SK-N-SH (cell line): Measurements from ENCODE around the gene HTRA3. TPM values are rescaled to one million over a fixed set of nuclear protein-coding genes. Genes with fewer than 3 reads are reported as not detected.
A peak's percentile ranks its signal among the peaks of the same experiment; 100 is the strongest.

ENCODE experiments used
- CTCF ChIA-PET: fragments of 300-600, 350-600 bp; formaldehyde crosslinking; extraction: SDS; loops from one replicate; lab custom pipeline; 2021; lab: Yijun Ruan, JAX
- POLR2A ChIA-PET: fragments of 350-600 bp; sonication (Branson Sonifier 250); formaldehyde crosslinking; extraction: SDS; loops from one replicate; lab custom pipeline; 2020; ENCODE audit warnings: antibody characterized with exemption, inconsistent platforms; lab: Yijun Ruan, JAX
- DNase-seq: peaks from one replicate; pipeline ENCODE4 v3.0.0; 2012
- H2AFZ ChIP-seq: fragments of 200-600 bp; sonication (generic); 2 replicates; pipeline ENCODE4 v1.8.1; 2016; ENCODE audit warnings: antibody characterized with exemption, mild to moderate bottlenecking, low read depth
- H3F3A ChIP-seq: fragments of 200-600 bp; sonication (generic); replicated peaks from 2 replicates; pipeline ENCODE3; 2016; ENCODE audit warnings: antibody characterized with exemption, mild to moderate bottlenecking; ENCODE audit not compliant: insufficient read depth
- H3K27ac ChIP-seq, 2 experiments: fragments of 200-500 bp in 1 of 2; fragments of 200-600 bp in 1 of 2; sonication (Bioruptor generic) in 1 of 2; sonication (generic), shearing (Covaris generic) in 1 of 2; 2 replicates each; pipeline versions ENCODE4 v1.5.1 to v1.6.1; 2014 to 2016; ENCODE audit warnings: low read depth in 2 of 2, inconsistent platforms in 1 of 2, low read length in 1 of 2, mild to moderate bottlenecking in 1 of 2, mixed read lengths in 1 of 2
- H3K27me3 ChIP-seq: fragments of 200-600 bp; sonication (generic), shearing (Covaris generic); 2 replicates; pipeline ENCODE4 v1.6.1; 2016; ENCODE audit warnings: mixed run types; ENCODE audit not compliant: insufficient read depth
- H3K36me3 ChIP-seq, 2 experiments: fragments of 200-500 bp in 1 of 2; fragments of 200-600 bp in 1 of 2; sonication (Bioruptor generic) in 1 of 2; sonication (generic) in 1 of 2; replicated peaks in 1 of 2; 2 replicates each; pipeline versions ENCODE3 to v1.5.1; 2014 to 2016; ENCODE audit warnings: low read length in 1 of 2, mild to moderate bottlenecking in 1 of 2; ENCODE audit not compliant: insufficient read depth in 2 of 2, control insufficient read depth in 1 of 2
- H3K4me1 ChIP-seq, 2 experiments: fragments of 200-500 bp in 1 of 2; fragments of 200-600 bp in 1 of 2; sonication (Bioruptor generic) in 1 of 2; sonication (generic), shearing (Covaris generic) in 1 of 2; 2 replicates each; pipeline versions ENCODE4 v1.5.1 to v1.6.1; 2014 to 2016; ENCODE audit warnings: low read depth in 1 of 2, low read length in 1 of 2, mixed run types in 1 of 2; ENCODE audit not compliant: insufficient read depth in 2 of 2, control insufficient read depth in 1 of 2
- H3K4me2 ChIP-seq: fragments of 200-600 bp; sonication (generic), shearing (Covaris generic); 2 replicates; pipeline ENCODE4 v1.6.1; 2017; ENCODE audit warnings: mixed run types
- H3K4me3 ChIP-seq, 2 experiments: fragments of 200-500 bp in 1 of 2; fragments of 200-600 bp in 1 of 2; sonication (Bioruptor generic) in 1 of 2; sonication (generic), shearing (Covaris generic) in 1 of 2; 2 replicates each; pipeline versions ENCODE4 v1.5.1 to v1.8.1; 2014 to 2016; ENCODE audit warnings: low read depth in 2 of 2, inconsistent platforms in 1 of 2, low read length in 1 of 2, mild to moderate bottlenecking in 1 of 2, mixed read lengths in 1 of 2, moderate library complexity in 1 of 2
- H3K79me2 ChIP-seq: fragments of 200-600 bp; sonication (generic); 2 replicates; pipeline ENCODE4 v1.8.1; 2017; ENCODE audit warnings: mild to moderate bottlenecking; ENCODE audit not compliant: insufficient read depth
- H3K9ac ChIP-seq: fragments of 200-600 bp; sonication (generic); 2 replicates; pipeline ENCODE4 v1.6.1; 2017; ENCODE audit warnings: mixed run types
- H3K9me2 ChIP-seq: fragments of 200-600 bp; sonication (generic); 2 replicates; pipeline ENCODE4 v1.6.1; 2017; ENCODE audit warnings: mixed run types
- H3K9me3 ChIP-seq: fragments of 200-600 bp; sonication (generic); 2 replicates; pipeline ENCODE4 v1.6.1; 2017; ENCODE audit warnings: mixed run types, mild to moderate bottlenecking, moderate library complexity
- H4K20me1 ChIP-seq: fragments of 200-600 bp; sonication (generic); 2 replicates; pipeline ENCODE4 v1.6.1; 2017; ENCODE audit warnings: mild to moderate bottlenecking, mixed run types; ENCODE audit not compliant: insufficient read depth
- CTCF ChIP-seq: fragments of 200-600 bp; sonication (generic); IDR thresholded peaks from 2 replicates; pipeline ENCODE4 v1.6.1; 2017; ENCODE audit warnings: antibody characterized with exemption, mild to moderate bottlenecking, moderate library complexity
- ELF1 ChIP-seq: IDR thresholded peaks from 2 replicates; pipeline ENCODE4 v1.4.0; 2012
- EP300 ChIP-seq, 2 experiments: IDR thresholded peaks; 2 replicates each; pipeline versions ENCODE4 v1.4.0 to v1.6.1; 2012; ENCODE audit warnings: borderline replicate concordance in 1 of 2, low read depth in 1 of 2, low read length in 1 of 2
- FOSL2 ChIP-seq: IDR thresholded peaks from 2 replicates; pipeline ENCODE4 v1.4.0; 2012; ENCODE audit warnings: low read depth, mild to moderate bottlenecking, moderate library complexity, borderline replicate concordance
- FOXJ3 ChIP-seq: sonication (generic); formaldehyde crosslinking; IDR thresholded peaks from 2 replicates; pipeline ENCODE4 v1.5.1; 2020; ENCODE audit warnings: mild to moderate bottlenecking, missing genetic modification reagents
- FOXM1 ChIP-seq: IDR thresholded peaks from 2 replicates; pipeline ENCODE4 v1.4.0; 2012; ENCODE audit warnings: low read depth, mild to moderate bottlenecking
- MEF2A ChIP-seq: IDR thresholded peaks from 2 replicates; pipeline ENCODE4 v1.4.0; 2012; ENCODE audit warnings: low read depth, borderline replicate concordance
- NFIC ChIP-seq: IDR thresholded peaks from 2 replicates; pipeline ENCODE4 v1.4.0; 2012; ENCODE audit warnings: borderline replicate concordance
- POLR2AphosphoS5 ChIP-seq: IDR thresholded peaks from 2 replicates; pipeline ENCODE4 v1.6.1; 2012; ENCODE audit warnings: low read depth, low read length
- RAD21 ChIP-seq: IDR thresholded peaks from 2 replicates; pipeline ENCODE4 v1.6.1; 2012; ENCODE audit warnings: mild to moderate bottlenecking, low read length
- RFX5 ChIP-seq: IDR thresholded peaks from 2 replicates; pipeline ENCODE4 v1.6.1; 2012; ENCODE audit warnings: mild to moderate bottlenecking, improper control_type of control experiment, low read length
- SIN3A ChIP-seq: IDR thresholded peaks from 2 replicates; pipeline ENCODE4 v1.6.1; 2012; ENCODE audit warnings: low read depth, mild to moderate bottlenecking, low read length, moderate library complexity, borderline replicate concordance
- SMC3 ChIP-seq: IDR thresholded peaks from 2 replicates; pipeline ENCODE4 v1.6.1; 2012; ENCODE audit warnings: low read depth, low read length, improper control_type of control experiment
- TCF12 ChIP-seq: IDR thresholded peaks from 2 replicates; pipeline ENCODE4 v1.4.0; 2012
- TEAD4 ChIP-seq: IDR thresholded peaks from 2 replicates; pipeline ENCODE4 v1.4.0; 2012; ENCODE audit warnings: mild to moderate bottlenecking, borderline replicate concordance; ENCODE audit not compliant: insufficient read depth
- USF1 ChIP-seq: IDR thresholded peaks from 2 replicates; pipeline ENCODE4 v1.4.0; 2012; ENCODE audit warnings: low read depth, borderline replicate concordance
- USF2 ChIP-seq: fragments of 150-350 bp; IDR thresholded peaks from 2 replicates; pipeline ENCODE4 v1.6.1; 2017; ENCODE audit warnings: antibody characterized with exemption, low read length, low read depth, borderline replicate concordance
- ZBTB33 ChIP-seq: IDR thresholded peaks from 2 replicates; pipeline ENCODE4 v1.4.0; 2012; ENCODE audit warnings: low read depth, borderline replicate concordance
- WGBS: methylation state at CpG from one replicate; pipeline ENCODE4 v1.1.6; 2017; ENCODE audit warnings: low lambda C conversion rate; 5-methylcytosine and 5-hydroxymethylcytosine counted together
- polyA plus RNA-seq, 3 experiments: library from polyadenylated mRNA; depleted of rRNA; stranded (reverse); fragments of >200 nt; gene quantifications; 2 replicates each; pipeline ENCODE4 v1.2.3, GENCODE V29; 2012

HTRA3 gene
- polyA plus RNA-seq, 1 of the 3 experiments (the other 2 are of a cell fraction): 0.05 TPM

- TF ChIP-seq EP300 (IDR thresholded peaks at IDR 0.05; ENCODE audit: borderline replicate concordance in 1 of 2, low read depth in 1 of 2, low read length in 1 of 2) (peak in 1 of 2 experiments; percentile 71; a peak in 1 of 4 replicates), FOXM1 (no peak; the same call in 1 of the 2 replicates), TEAD4 (peak; percentile 67; the same call in 1 of the 2 replicates), MEF2A (peak; percentile 23; the same call in 1 of the 2 replicates), SMC3 (no peak), USF1 (no peak), CTCF (no peak), NFIC (peak; percentile 53), SIN3A (no peak), RFX5 (no peak), FOSL2 (peak; percentile 44; the same call in 1 of the 2 replicates), POLR2AphosphoS5 (no peak), USF2 (no peak), FOXJ3 (CRISPR knock-in tag) (no peak), TCF12 (peak; percentile 95)
- TF ChIP-seq, all 33 proteins: peak for 9
Measured at GRCh38 chr4:8353912-8354453, 84.4 kb downstream of the HTRA3 start (continued).

- no peak for DNase-seq
- ChIA-PET POLR2A (no interaction called here), CTCF (no interaction called here)
- WGBS: 55% methylated on average over 6 of the region's 6 CpGs
- Histone ChIP-seq H3K27me3 (no peaks in the 10 kb centered on the region), H3K79me2 (no peaks in the 10 kb centered on the region), H4K20me1 (no peaks in the 10 kb centered on the region), H2AFZ (no peak overlapping the region), H3K9me3 (no peaks in the 10 kb centered on the region), H3K4me1 (peaks cover 0 to 18% of the 10 kb centered on the region in 2 experiments; a peak in 2 of 4 replicates), H3K9ac (no peak overlapping the region), H3K36me3 (no peaks in the 10 kb centered on the region), H3K9me2 (no peaks in the 10 kb centered on the region), H3K27ac (peak overlapping the region in 1 of 2 experiments; percentile 75; a peak in 2 of 4 replicates), H3K4me3 (no peak overlapping the region), H3F3A (peaks cover 3% of the 10 kb centered on the region), H3K4me2 (no peak overlapping the region)
- TF ChIP-seq TCF12: no peak
- no peak for TF ChIP-seq USF1
- no peak for TF ChIP-seq ZBTB33
- no peak for TF ChIP-seq TEAD4
- TF ChIP-seq POLR2AphosphoS5: no peak
- no peak for TF ChIP-seq ELF1
- TF ChIP-seq FOSL2: no peak; the same call in 1 of the 2 replicates
- TF ChIP-seq RAD21: no peak
Measured at GRCh38 chr4:8355306-8355705, 85.8 kb downstream of the HTRA3 start.
